Neuronal stem cell (in vitro differentiated cells): Measurements from ENCODE around the gene C1orf21.

Source experiments
- DNase-seq: peaks from one replicate; pipeline ENCODE4 v3.0.0-alpha.2; 2013; ENCODE audit warnings: low spot score
- H2AFZ ChIP-seq: one replicate; pipeline ENCODE4 v1.6.1; 2013; ENCODE audit warnings: mild to moderate bottlenecking, low read length, inconsistent platforms
- H2AK5ac ChIP-seq: 2 replicates; pipeline ENCODE4 v1.6.1; 2013; ENCODE audit warnings: low read depth, mild to moderate bottlenecking, inconsistent platforms, low read length, moderate library complexity, mixed read lengths
- H2BK120ac ChIP-seq: 2 replicates; pipeline ENCODE4 v1.6.1; 2013; ENCODE audit warnings: low read depth, mild to moderate bottlenecking, inconsistent platforms, low read length, moderate library complexity, mixed read lengths
- H2BK12ac ChIP-seq: one replicate; pipeline ENCODE4 v1.6.1; 2013; ENCODE audit warnings: low read length, inconsistent platforms
- H2BK15ac ChIP-seq: 2 replicates; pipeline ENCODE4 v1.6.1; 2013; ENCODE audit warnings: mild to moderate bottlenecking, low read length, inconsistent platforms, mixed read lengths
- H2BK5ac ChIP-seq: one replicate; pipeline ENCODE4 v1.6.1; 2013; ENCODE audit warnings: inconsistent platforms, mild to moderate bottlenecking, low read length, moderate library complexity
- H3K14ac ChIP-seq: one replicate; pipeline ENCODE4 v1.6.1; 2013; ENCODE audit warnings: low read length, inconsistent platforms
- H3K18ac ChIP-seq: 2 replicates; pipeline ENCODE4 v1.6.1; 2013; ENCODE audit warnings: low read length, inconsistent platforms
- H3K23ac ChIP-seq: 2 replicates; pipeline ENCODE4 v1.6.1; 2013; ENCODE audit warnings: low read depth, mild to moderate bottlenecking, mixed read lengths, low read length, inconsistent platforms; ENCODE audit not compliant: poor library complexity
- H3K27ac ChIP-seq: replicated peaks from 3 replicates; pipeline ENCODE4 v1.5.1; 2013; ENCODE audit warnings: low read length, inconsistent platforms
- H3K27me3 ChIP-seq, 3 experiments: 2 replicates each; pipeline ENCODE4 v1.6.1; 2013; ENCODE audit warnings: low read length in 3 of 3, mild to moderate bottlenecking in 2 of 3, inconsistent platforms in 1 of 3, low read depth in 1 of 3, mixed read lengths in 1 of 3, moderate library complexity in 1 of 3; ENCODE audit not compliant: control insufficient read depth in 3 of 3, insufficient read depth in 3 of 3
- H3K36me3 ChIP-seq, 2 donors: replicated peaks in 1 of 2; 2 replicates each; pipeline ENCODE4 v1.6.1; 2013; ENCODE audit warnings: low read length in 2 of 2; ENCODE audit not compliant: control insufficient read depth in 2 of 2, insufficient read depth in 2 of 2
- H3K4ac ChIP-seq: 2 replicates; pipeline ENCODE4 v1.6.1; 2013; ENCODE audit warnings: inconsistent platforms, mild to moderate bottlenecking, low read length, moderate library complexity
- H3K4me1 ChIP-seq, 2 donors: 1 replicate in 1 of 2; 2 replicates in 1 of 2; pipeline ENCODE4 v1.6.1; 2013; ENCODE audit warnings: low read length in 2 of 2, low read depth in 1 of 2; ENCODE audit not compliant: control insufficient read depth in 2 of 2, insufficient read depth in 1 of 2
- H3K4me2 ChIP-seq: one replicate; pipeline ENCODE4 v1.6.1; 2013; ENCODE audit warnings: mild to moderate bottlenecking, low read length, inconsistent platforms; ENCODE audit not compliant: insufficient read depth, poor library complexity, severe bottlenecking
- H3K4me3 ChIP-seq, 2 donors: 2 replicates each; pipeline ENCODE4 v1.5.1; 2013; ENCODE audit warnings: low read length in 2 of 2, mild to moderate bottlenecking in 2 of 2, inconsistent platforms in 1 of 2, moderate library complexity in 1 of 2
- H3K79me1 ChIP-seq: one replicate; pipeline ENCODE4 v1.6.1; 2013; ENCODE audit warnings: low read depth, mild to moderate bottlenecking, inconsistent platforms, low read length, moderate library complexity
- H3K9ac ChIP-seq: one replicate; pipeline ENCODE4 v1.6.1; 2013; ENCODE audit warnings: mild to moderate bottlenecking, low read depth, low read length, inconsistent platforms; ENCODE audit not compliant: poor library complexity
- H3K9me3 ChIP-seq, 2 donors: replicated peaks in 1 of 2; 2 replicates each; pipeline versions ENCODE3 to v1.6.1; 2013; ENCODE audit warnings: low read length in 2 of 2, mild to moderate bottlenecking in 2 of 2, inconsistent platforms in 1 of 2, low read depth in 1 of 2, mixed read lengths in 1 of 2, moderate library complexity in 1 of 2; ENCODE audit not compliant: control insufficient read depth in 2 of 2, insufficient read depth in 1 of 2
- H4K8ac ChIP-seq: one replicate; pipeline ENCODE4 v1.6.1; 2013; ENCODE audit warnings: low read depth, mild to moderate bottlenecking, inconsistent platforms, low read length, moderate library complexity
- H4K91ac ChIP-seq: one replicate; pipeline ENCODE4 v1.6.1; 2013; ENCODE audit warnings: low read length, low read depth, mild to moderate bottlenecking, inconsistent platforms; ENCODE audit not compliant: poor library complexity
- WGBS, 2 donors: extraction: QIAGEN DNeasy Blood & Tissue Kit; methylation state at CpG; one replicate each; pipeline ENCODE4 v1.1.7; 2013; ENCODE audit warnings: missing lambda C conversion rate in 2 of 2, mixed read lengths in 1 of 2; ENCODE audit not compliant: insufficient read length in 2 of 2, insufficient replicate concordance in 1 of 2; ENCODE audit errors: extremely low coverage in 2 of 2; 5-methylcytosine and 5-hydroxymethylcytosine counted together

Gene C1orf21

DNA sequence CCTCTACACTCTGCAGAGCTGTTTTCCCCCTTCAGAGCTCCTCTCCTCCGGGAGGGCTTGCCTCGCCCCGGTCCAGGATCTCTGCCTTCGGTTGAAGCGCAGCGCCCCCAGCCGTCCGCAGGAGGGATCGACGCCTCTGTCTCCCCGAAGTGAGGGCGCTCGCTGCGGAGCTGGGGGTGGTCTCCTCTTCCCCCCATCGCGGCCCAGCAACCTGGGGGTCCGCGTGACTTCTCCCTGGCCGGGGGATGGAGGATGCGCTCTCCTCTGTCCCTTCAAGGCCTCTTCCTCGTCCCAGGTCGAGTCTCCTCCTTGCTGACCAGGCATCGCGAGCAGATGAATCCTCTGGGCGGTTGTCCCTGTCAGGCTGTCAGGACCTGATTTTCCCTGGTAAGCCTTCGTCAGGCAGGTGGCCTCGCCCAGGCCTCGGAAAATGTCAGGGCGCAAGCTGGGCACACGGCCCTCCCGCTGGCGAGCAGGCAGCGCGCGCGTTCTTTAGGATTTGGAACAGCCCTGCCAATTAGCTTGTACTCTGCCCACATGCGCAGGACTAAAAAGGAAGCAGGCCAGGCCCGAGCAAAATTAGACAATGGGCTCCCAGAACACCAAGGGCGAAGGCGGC lies 277.3 kb downstream of the C1orf21 start:
- Histone ChIP-seq H3K14ac (peak overlapping the region; percentile 65), H3K4ac (no peak overlapping the region), H3K79me1 (no peaks in the 10 kb centered on the region), H3K27ac (no peak overlapping the region), H3K36me3 (no peaks in the 10 kb centered on the region), H4K91ac (no peak overlapping the region), H2AK5ac (peak overlapping the region; percentile 94), H3K9me3 (no peaks in the 10 kb centered on the region), H3K4me3 (peak overlapping the region in 1 of 2 donors; percentile 20), H2BK12ac (peak overlapping the region; percentile 98), H3K4me1 (peaks cover 5 to 22% of the 10 kb centered on the region in 2 donors), H2BK5ac (peak overlapping the region; percentile 62), H3K4me2 (no peak overlapping the region), H3K9ac (no peak overlapping the region), H2AFZ (peak overlapping the region; percentile 89), H2BK120ac (peak overlapping the region; percentile 56), H4K8ac (no peak overlapping the region), H3K27me3 (peaks cover 0 to 65% (median 0%) of the 10 kb centered on the region in 3 experiments), H3K23ac (peak overlapping the region; percentile 4), H3K18ac (peak overlapping the region; percentile 91), H2BK15ac (peak overlapping the region; percentile 96)
- no CpG with 5 or more reads among the region's 40 CpGs for WGBS, 2 donors
- peak; percentile 80 for DNase-seq

DNA sequence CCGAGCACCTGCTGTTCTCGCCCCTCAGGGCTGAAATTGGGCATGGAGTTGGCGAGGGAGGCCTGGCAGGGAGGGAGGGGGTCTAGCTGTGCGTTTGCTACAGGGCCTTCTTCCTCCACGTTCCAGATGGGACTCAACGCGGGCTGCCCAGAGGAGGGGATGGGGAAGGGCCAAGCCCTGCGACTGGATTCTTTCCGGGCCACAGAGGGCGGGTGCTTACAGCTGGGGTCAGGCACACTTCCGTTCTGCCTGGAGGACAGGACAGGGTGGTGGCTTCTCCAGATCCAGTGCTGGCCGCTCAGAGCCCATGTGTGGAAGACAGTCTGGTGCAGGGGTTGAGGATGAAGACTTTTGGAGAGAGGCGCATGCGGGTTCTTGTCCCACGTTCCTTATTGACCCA lies 277.8 kb downstream of the C1orf21 start:
- H2BK5ac ChIP-seq: peak overlapping the region; percentile 62

DNA sequence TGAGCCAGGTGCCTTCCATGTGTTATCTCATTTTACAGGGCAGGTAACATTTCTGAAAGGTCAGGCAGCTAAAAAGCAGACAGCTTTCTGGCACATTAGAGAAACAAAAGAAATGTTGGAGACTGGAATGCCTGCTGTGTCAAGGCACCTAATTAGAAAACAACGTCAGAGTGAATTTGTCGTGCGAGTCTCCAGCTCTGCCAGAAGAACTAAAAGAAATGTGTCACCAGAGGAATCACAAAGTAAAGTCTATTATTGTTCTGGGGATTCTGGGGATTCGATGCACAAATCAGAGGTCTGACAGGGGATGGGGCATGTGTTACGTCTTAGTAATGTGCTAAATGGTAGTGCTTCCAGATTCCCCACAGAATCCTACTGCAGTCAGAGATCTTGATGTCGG lies 278.5 kb downstream of the C1orf21 start:
- H3K9ac ChIP-seq: no peak overlapping the region
- no peak overlapping the region for H2AFZ ChIP-seq
- DNase-seq: no peak
- H3K27me3 ChIP-seq: peaks cover 0 to 69% (median 0%) of the 10 kb centered on the region in 3 experiments
- no peak overlapping the region for H4K8ac ChIP-seq
- H2BK15ac ChIP-seq: no peak overlapping the region
- no peak overlapping the region for H2BK5ac ChIP-seq
- no peak overlapping the region for H2AK5ac ChIP-seq
- no peak overlapping the region for H3K4me3 ChIP-seq
- H2BK12ac ChIP-seq: no peak overlapping the region
- no peak overlapping the region for H3K4me2 ChIP-seq
- H3K27ac ChIP-seq: no peak overlapping the region
- H3K36me3 ChIP-seq: no peaks in the 10 kb centered on the region
- H3K79me1 ChIP-seq: no peaks in the 10 kb centered on the region
- no peak overlapping the region for H3K18ac ChIP-seq
- peaks cover 8 to 24% of the 10 kb centered on the region in 2 donors for H3K4me1 ChIP-seq
- no peak overlapping the region for H2BK120ac ChIP-seq
- WGBS, 2 donors: no CpG with 5 or more reads among the region's 6 CpGs
- H3K14ac ChIP-seq: no peak overlapping the region
- no peaks in the 10 kb centered on the region for H3K9me3 ChIP-seq
- H3K23ac ChIP-seq: no peak overlapping the region
- no peak overlapping the region for H3K4ac ChIP-seq
- no peak overlapping the region for H4K91ac ChIP-seq

More for the DNA sequence above, 277.8 kb downstream of the C1orf21 start:
- Histone ChIP-seq H3K79me1 (no peaks in the 10 kb centered on the region), H2AFZ (peak overlapping the region; percentile 89), H3K27me3 (peaks cover 0 to 65% (median 0%) of the 10 kb centered on the region in 3 experiments), H3K23ac (peak overlapping the region; percentile 4), H3K4me2 (no peak overlapping the region), H3K4me3 (no peak overlapping the region), H4K8ac (no peak overlapping the region), H3K27ac (no peak overlapping the region), H3K4me1 (peaks cover 6 to 23% of the 10 kb centered on the region in 2 donors), H3K18ac (peak overlapping the region; percentile 91), H3K36me3 (no peaks in the 10 kb centered on the region), H3K4ac (no peak overlapping the region), H4K91ac (no peak overlapping the region), H3K14ac (no peak overlapping the region), H3K9ac (no peak overlapping the region), H2BK12ac (peak overlapping the region; percentile 98), H3K9me3 (no peaks in the 10 kb centered on the region), H2BK120ac (peak overlapping the region; percentile 56), H2AK5ac (peak overlapping the region; percentile 94), H2BK15ac (peak overlapping the region; percentile 96)
- no peak for DNase-seq
- WGBS, 2 donors: no CpG with 5 or more reads among the region's 15 CpGs

DNA sequence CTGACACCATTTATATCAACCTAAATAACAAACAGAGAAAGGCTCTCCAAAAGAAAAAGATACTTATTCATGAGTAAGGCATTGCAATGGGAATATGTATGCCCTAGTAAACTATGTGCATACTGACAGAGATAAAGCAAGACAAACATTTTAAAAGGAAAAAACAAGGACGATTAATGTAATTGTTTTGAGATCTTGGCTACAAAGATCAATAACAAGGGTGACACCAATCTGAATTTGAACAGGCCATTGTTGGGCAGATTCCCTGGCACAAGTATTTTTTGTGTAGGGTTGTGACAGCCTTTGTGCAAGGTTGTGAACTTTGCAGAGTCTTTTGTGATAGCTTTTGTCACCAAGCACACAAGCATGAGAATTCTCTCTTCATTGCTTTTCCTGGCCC lies 282.6 kb downstream of the C1orf21 start:
- H3K23ac ChIP-seq: no peak overlapping the region
- no peak overlapping the region for H2BK5ac ChIP-seq
- H3K4ac ChIP-seq: no peak overlapping the region
- no peak overlapping the region for H3K14ac ChIP-seq
- H3K18ac ChIP-seq: no peak overlapping the region
- peaks cover 0 to 68% (median 0%) of the 10 kb centered on the region in 3 experiments for H3K27me3 ChIP-seq
- no peak overlapping the region for H2BK12ac ChIP-seq
- H2AK5ac ChIP-seq: no peak overlapping the region
- no peak overlapping the region for H3K4me2 ChIP-seq
- H3K4me1 ChIP-seq: peaks cover 10 to 17% of the 10 kb centered on the region in 2 donors
- no peak overlapping the region for H2BK120ac ChIP-seq
- no peaks in the 10 kb centered on the region for H3K36me3 ChIP-seq
- no peak overlapping the region for H3K4me3 ChIP-seq
- H3K79me1 ChIP-seq: no peaks in the 10 kb centered on the region
- WGBS, 2 donors: no CpG with 5 or more reads among the region's 1 CpG
- no peaks in the 10 kb centered on the region for H3K9me3 ChIP-seq
- H2BK15ac ChIP-seq: no peak overlapping the region
- H3K27ac ChIP-seq: no peak overlapping the region
- no peak overlapping the region for H4K8ac ChIP-seq
- H3K9ac ChIP-seq: no peak overlapping the region
- H2AFZ ChIP-seq: no peak overlapping the region
- DNase-seq: no peak
- no peak overlapping the region for H4K91ac ChIP-seq
